Stimulated activated CD8-positive, alpha-beta memory T cell treated with anti-CD3 and anti-CD28 coated beads, Interleukin-15, amount 100 ng/mL, for 24 hours (primary cell): ENCODE data around the gene MAP1B.
"Not testable (repeated sequence)": the region's sequence is repeated elsewhere in the genome, so short reads cannot be mapped to it uniquely, and the experiment has no call there.

Experiments
- DNase-seq: peaks from one replicate; pipeline ENCODE4 v3.0.0-alpha.2; 2020; ENCODE audit warnings: low read depth

MAP1B gene

GRCh38 chr5:72161951-72162350 lies 54.7 kb downstream of the MAP1B start:
- no peak for DNase-seq

DNA sequence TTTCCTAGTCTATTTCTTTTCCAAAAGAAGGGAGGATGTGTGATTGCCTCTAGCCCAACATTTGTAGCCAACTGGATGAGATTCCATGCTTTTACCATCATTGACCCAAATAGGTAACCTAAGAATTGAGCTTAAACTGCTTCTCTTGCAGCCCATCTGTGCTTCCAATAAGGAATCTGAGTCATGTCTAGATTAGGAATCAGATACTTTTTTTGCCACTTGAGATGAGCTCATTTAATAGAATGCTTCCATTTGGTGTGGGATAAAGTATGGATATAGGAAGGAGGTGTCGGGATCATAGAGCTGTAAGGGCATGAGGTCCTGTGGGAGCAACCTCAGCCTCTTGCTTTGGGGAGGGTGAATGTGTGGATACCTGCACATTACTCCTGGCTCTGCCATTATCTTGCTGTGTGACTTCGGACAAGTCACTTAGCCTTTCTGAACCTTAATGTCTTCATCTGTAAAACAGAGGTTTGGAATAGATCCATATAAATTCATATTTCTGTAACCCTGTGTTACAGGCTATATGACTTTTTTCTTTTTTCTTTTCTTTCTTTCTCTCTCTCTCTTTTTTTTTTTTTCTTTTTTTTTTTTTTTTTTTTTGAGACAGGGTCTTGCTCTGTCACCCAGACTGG lies 56.2 kb downstream of the MAP1B start:
- no peak for DNase-seq

DNA sequence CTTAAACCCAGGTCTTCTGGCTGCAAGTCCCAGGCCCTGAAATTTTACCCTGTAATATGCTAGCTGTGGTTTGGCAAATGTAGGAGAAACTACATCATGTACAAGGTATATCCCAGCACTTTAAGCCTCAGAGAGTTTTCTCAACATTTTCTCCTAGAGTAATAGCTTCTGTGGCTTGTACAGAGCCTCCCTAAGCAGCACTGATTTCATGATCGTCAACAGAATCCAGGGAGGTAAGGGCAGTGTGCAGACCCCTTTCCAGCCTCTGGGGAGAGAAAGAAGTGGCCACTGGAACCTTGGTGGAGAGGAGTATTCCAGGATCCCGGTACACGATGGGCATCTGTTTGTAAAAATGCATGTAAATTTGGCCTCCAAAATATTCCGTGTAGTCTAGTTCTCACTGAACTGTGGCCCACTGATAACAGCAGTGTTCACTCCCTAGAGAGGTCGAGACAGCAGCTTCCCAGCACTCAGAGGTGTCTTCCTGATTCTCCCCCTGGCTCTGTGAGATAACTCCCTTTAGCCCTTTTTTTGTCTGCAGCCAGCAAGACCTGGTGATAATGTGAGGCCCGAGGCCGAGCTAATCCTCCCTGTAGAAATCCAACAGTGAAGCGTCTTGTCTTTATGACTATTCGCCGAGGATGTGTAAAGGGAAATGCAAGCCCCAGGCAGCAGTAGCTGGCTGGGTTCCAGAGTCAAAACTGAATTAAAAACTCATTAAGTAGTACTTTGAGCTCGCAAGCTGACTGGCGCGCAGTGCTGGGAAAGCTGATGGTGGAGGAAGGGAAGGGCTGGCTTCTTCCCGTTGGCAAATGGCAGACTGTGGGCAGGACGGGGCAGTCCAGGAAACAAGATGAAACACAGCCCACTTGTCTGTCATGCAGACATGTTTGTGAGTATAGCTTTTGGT lies 59.0 kb downstream of the MAP1B start:
- DNase-seq: no peak

DNA sequence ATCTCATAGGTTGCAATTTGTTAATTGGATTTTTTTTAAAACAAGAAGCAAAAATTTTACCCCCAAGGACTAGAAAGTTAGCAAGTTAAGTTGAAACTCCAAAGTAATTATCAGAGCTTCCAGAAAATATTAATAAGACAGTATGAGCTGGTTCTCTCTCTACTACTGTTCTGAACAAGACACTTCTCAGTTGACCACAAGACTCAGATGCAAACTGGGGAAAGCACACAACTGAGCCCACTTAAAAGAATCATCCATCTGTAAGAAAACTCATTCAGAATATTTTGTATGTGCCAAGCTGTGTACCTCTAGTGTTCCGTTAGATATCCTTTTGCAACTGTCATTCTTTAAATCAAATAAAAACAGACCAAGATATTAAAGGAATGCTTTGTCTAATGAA lies 60.0 kb downstream of the MAP1B start:
- no peak for DNase-seq

DNA sequence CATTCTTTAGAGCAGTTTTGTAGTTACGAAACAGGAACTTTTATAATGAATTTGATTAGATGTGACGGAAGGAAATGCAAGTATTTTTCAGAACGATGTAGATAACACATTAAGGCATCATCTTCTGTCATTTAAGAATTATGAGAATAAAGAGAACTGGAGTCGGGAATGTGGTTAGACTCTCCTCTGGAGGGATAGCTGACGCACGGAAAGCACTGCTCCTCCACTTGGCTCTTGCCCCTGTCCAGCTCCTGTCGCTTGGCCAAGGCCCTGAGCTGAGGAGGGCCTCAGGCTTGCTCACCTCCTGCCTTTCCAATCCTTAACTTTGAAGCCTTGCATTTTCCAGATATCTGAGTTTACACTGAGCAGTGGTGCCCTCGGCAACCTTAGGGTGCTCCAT lies 60.5 kb downstream of the MAP1B start:
- DNase-seq: no peak

DNA sequence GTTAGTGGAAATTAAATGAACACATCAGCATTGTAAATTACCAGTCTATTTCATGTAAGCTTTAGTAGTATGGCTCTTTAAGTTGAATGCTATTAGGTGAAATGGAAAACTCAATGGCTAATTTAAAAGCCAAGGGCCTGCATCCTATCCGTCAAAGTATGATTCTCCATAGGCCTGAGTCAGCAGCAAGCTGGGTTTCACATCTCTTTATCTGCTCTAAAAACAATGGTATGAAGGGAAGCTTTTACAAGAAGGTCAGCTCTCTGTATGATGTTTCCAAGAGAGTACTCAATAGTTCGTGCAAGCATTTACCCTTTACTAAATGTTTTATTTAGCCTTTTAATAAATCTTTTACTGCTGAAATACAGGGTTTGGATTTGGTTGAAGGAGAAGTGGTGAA lies 62.8 kb downstream of the MAP1B start:
- DNase-seq: no peak

DNA sequence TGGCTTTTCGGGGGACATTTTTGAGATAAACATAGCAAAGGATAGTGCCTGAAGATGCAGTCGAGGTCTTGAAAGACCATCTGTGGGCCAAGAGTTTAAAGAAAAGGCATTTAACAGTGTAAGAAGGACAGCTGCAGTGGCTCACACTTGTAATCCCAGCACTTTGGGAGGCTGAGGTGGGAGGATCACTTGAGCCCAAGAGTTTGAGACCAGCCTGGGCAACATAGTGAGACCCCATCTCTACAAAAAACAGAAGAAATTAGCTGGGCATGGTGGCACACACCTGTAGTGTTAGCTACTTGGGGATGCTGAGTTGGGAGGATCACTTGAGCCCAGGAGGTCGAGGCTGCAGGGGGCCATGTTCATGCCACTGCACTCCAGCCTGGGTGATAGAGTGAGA lies 63.9 kb downstream of the MAP1B start:
- DNase-seq: not testable (repeated sequence)

DNA sequence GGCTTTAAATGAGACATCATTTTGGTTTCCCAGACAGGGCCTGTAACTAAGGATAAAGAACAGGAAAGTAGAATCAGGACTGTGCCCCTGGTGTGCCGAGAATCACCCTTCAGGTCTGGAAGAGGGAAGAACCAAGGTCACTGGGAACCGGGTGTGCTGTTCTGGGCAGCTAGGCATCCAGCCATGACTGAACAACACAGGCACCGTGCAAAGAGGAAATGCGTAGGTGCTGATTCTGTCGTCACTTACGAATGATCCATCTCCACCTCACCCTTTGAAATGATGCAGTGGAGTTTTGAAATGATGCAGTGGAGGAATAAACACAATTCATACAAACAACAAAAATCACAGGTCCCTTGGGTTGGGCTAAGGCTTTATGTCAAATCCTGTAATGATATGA lies 64.4 kb downstream of the MAP1B start:
- no peak for DNase-seq

- no peak for DNase-seq
These were observed 65.5 kb downstream of the MAP1B start for GRCh38 chr5:72172786-72173185.

DNA sequence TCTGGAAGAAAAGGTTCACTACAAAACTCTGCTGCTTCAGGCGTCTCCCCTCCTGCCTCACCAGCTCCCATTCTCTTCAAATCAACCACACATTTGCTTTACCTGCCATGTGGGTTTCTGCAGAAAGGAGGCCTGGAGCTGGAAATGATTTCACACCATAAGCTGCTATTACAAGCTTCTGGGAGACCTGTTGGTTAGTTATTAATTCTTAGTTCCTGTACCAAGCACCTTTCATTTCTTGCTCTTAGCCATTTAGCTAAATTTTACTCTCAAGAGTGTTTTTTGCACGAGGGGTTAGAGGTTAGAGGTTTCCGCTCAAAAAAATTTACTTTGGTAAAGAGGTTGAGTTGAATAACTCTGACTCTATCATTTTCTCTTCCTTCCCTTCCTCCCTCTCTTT lies 70.3 kb downstream of the MAP1B start:
- no peak for DNase-seq

DNA sequence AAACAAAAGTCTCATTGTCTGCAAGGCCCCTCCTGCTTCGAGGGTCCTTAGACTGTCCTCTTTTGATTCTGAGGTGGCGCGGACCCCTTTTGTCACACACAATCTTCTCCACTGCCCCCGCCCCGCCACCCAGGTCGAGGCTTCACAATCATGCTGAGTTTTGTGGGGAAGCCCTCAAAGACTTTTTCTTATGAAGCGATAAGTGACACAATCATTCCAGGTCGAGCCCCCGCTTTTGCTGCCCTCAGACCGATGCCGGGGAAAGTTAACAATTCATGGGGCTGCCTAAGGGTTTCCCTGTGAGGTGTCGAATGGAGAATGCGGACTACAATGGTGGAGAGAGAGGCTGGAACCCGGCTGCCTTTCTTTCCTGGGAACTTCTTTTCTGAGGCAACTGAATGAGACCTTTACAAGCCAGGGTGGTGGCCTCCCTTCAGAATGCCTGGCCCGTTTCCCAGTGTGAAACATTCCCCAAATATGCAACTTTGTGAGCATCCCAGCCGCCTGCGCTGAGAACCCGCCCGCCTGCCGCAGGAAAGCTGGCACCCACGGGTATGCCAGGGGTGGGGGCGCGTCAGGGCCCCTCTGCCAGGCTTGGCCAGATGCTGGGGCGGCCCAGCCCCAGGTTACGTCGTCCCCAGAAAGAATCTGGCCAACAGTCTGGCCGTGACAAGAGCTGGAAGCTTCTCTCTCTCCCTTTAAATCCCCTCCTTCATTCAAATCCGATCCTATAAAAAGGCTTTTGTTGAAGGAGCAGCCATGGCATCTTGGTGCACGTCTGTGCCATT lies 71.9 kb downstream of the MAP1B start:
- DNase-seq: no peak

- no peak for DNase-seq
These were observed 72.7 kb downstream of the MAP1B start for GRCh38 chr5:72179816-72180440.

- no peak for DNase-seq
These were observed 73.7 kb downstream of the MAP1B start for GRCh38 chr5:72180925-72181324.

DNA sequence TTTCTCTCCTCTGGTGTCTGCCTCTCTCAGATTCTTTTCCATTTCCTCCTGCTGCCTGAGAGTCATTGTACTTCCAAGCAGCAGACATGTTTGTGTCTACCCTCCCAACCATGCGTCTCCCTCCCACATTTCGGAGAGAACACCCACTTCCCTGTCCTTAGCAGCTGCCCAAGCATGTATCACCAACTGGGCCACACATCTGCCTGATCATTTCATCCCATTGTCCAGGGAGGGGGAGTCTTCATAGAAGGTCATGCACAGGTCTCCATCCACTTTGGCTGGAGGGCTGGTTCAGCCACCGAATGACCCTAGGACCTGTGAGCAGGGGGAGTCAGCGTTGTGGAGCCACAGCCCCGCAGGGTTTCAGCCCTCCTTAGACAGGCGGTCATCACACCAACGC lies 75.4 kb downstream of the MAP1B start:
- no peak for DNase-seq

- no peak for DNase-seq
These were observed 75.8 kb downstream of the MAP1B start for GRCh38 chr5:72183101-72183520.

DNA sequence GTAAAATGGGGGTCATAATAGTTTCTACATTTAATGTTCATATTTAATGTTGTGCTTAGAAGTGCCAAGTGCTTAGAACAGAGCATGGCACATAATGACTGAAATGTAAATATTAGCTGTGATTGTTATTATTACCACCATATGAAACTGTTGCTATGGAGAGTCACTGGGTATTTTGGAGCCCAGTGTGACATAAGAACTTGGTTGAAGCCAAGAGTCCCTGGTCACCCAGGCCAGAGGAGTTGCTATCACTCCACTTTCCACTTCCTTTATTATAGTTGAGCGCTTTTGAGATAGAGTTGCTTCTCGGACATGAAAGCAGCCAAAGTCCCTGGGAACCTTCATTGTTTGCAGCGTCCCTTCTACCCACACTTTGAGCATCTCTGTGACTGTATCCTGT lies 77.1 kb downstream of the MAP1B start:
- DNase-seq: no peak

- no peak for DNase-seq
These were observed 78.4 kb downstream of the MAP1B start for GRCh38 chr5:72185496-72186329.

GRCh38 chr5:72187388-72188075 lies 80.3 kb downstream of the MAP1B start:
- DNase-seq: no peak

GRCh38 chr5:72188166-72188565 lies 80.9 kb downstream of the MAP1B start:
- DNase-seq: no peak

GRCh38 chr5:72189146-72189545 lies 81.9 kb downstream of the MAP1B start:
- no peak for DNase-seq

- no peak for DNase-seq
These were observed 84.1 kb downstream of the MAP1B start for GRCh38 chr5:72191404-72191803.
